IMR-90 (cell line): ENCODE measurements around the gene SIX5. TPM values are rescaled to one million over a fixed set of nuclear protein-coding genes. Genes with fewer than 3 reads are reported as not detected.

Source experiments
- ATAC-seq: fragments of 200-7000 bp; cut with Tn5 transposase; 2 replicates; pipeline ENCODE4 v1.9.1; 2020; ENCODE audit warnings: low read depth, mild to moderate bottlenecking, moderate library complexity
- BruUV-seq: library from RNA; stranded (reverse); fragments of 400-500 nt; replicated peaks from 2 replicates; lab custom pipeline; 2021; lab: Mats Ljungman, UMichigan
- CTCF ChIA-PET: fragments of 300-600 bp; formaldehyde crosslinking; extraction: SDS; loops from one replicate; lab custom pipeline; 2021; ENCODE audit warnings: antibody characterized with exemption; lab: Yijun Ruan, JAX
- POLR2A ChIA-PET: fragments of 300-600 bp; sonication (Branson Sonifier 250); formaldehyde crosslinking; loops from one replicate; lab custom pipeline; 2022; ENCODE audit warnings: antibody characterized with exemption; ENCODE audit not compliant: unreplicated experiment; lab: Charles Lee
- DNase-seq: peaks from one replicate; pipeline ENCODE4 v3.0.0; 2013
- H2AFZ ChIP-seq: replicated peaks from 2 replicates; pipeline ENCODE3; 2013; ENCODE audit warnings: low read length, mild to moderate bottlenecking; ENCODE audit not compliant: poor library complexity
- H2AK5ac ChIP-seq: 2 replicates; pipeline ENCODE4 v1.6.1; 2013; ENCODE audit warnings: low read depth, low read length, inconsistent platforms
- H2AK9ac ChIP-seq: replicated peaks from 2 replicates; pipeline ENCODE3; 2013; ENCODE audit warnings: mild to moderate bottlenecking, low read depth, low read length, moderate library complexity; ENCODE audit not compliant: poor library complexity
- H2BK120ac ChIP-seq: 2 replicates; pipeline ENCODE4 v1.6.1; 2013; ENCODE audit warnings: low read depth, low read length, inconsistent platforms
- H2BK15ac ChIP-seq: 3 replicates; pipeline ENCODE4 v1.6.1; 2013; ENCODE audit warnings: low read depth, low read length, inconsistent platforms
- H2BK20ac ChIP-seq: 2 replicates; pipeline ENCODE4 v1.6.1; 2013; ENCODE audit warnings: low read depth, mild to moderate bottlenecking, inconsistent platforms, low read length, moderate library complexity
- H2BK5ac ChIP-seq: 2 replicates; pipeline ENCODE4 v1.6.1; 2013; ENCODE audit warnings: mild to moderate bottlenecking, low read depth, low read length, inconsistent platforms; ENCODE audit not compliant: poor library complexity, severe bottlenecking
- H3K14ac ChIP-seq: replicated peaks from 2 replicates; pipeline ENCODE4 v1.6.1; 2013; ENCODE audit warnings: low read depth, low read length, inconsistent platforms
- H3K18ac ChIP-seq: 2 replicates; pipeline ENCODE4 v1.6.1; 2013; ENCODE audit warnings: low read depth, low read length, control low read depth
- H3K23ac ChIP-seq: 2 replicates; pipeline ENCODE4 v1.6.1; 2013; ENCODE audit warnings: low read depth, low read length, inconsistent platforms
- H3K27ac ChIP-seq: 2 replicates; pipeline ENCODE4 v1.5.1; 2013; ENCODE audit warnings: mild to moderate bottlenecking, control low read depth, low read length; ENCODE audit not compliant: insufficient read depth
- H3K27me3 ChIP-seq: 2 replicates; pipeline ENCODE4 v1.6.1; 2013; ENCODE audit warnings: low read length; ENCODE audit not compliant: control insufficient read depth, insufficient read depth
- H3K36me3 ChIP-seq: 2 replicates; pipeline ENCODE4 v1.6.1; 2013; ENCODE audit warnings: low read length, mixed read lengths; ENCODE audit not compliant: control insufficient read depth, insufficient read depth
- H3K4ac ChIP-seq: 2 replicates; pipeline ENCODE4 v1.6.1; 2013; ENCODE audit warnings: low read depth, low read length, inconsistent platforms
- H3K4me1 ChIP-seq: 2 replicates; pipeline ENCODE4 v1.6.1; 2013; ENCODE audit warnings: low read length, mixed read lengths; ENCODE audit not compliant: control insufficient read depth, insufficient read depth
- H3K4me2 ChIP-seq: 2 replicates; pipeline ENCODE4 v1.6.1; 2013; ENCODE audit warnings: low read depth, mild to moderate bottlenecking, control low read depth, low read length, moderate library complexity
- H3K4me3 ChIP-seq: 2 replicates; pipeline ENCODE4 v1.5.1; 2013; ENCODE audit warnings: low read depth, mild to moderate bottlenecking, control low read depth, low read length, moderate library complexity; ENCODE audit not compliant: insufficient read depth
- H3K56ac ChIP-seq: 2 replicates; pipeline ENCODE4 v1.6.1; 2013; ENCODE audit warnings: low read length, inconsistent platforms; ENCODE audit not compliant: insufficient read depth; ENCODE audit errors: extremely low read depth
- H3K79me1 ChIP-seq, 2 experiments: 2 replicates each; pipeline ENCODE4 v1.6.1; 2013; ENCODE audit warnings: low read length in 2 of 2, inconsistent platforms in 1 of 2, low read depth in 1 of 2
- H3K9ac ChIP-seq: 2 replicates; pipeline ENCODE4 v1.6.1; 2013; ENCODE audit warnings: low read depth, low read length, control low read depth
- H3K9me1 ChIP-seq: 2 replicates; pipeline ENCODE4 v1.6.1; 2013; ENCODE audit warnings: low read length, inconsistent platforms; ENCODE audit not compliant: insufficient read depth
- H3K9me3 ChIP-seq: 2 replicates; pipeline ENCODE4 v1.6.1; 2013; ENCODE audit warnings: low read length; ENCODE audit not compliant: control insufficient read depth, insufficient read depth
- H4K20me1 ChIP-seq: 2 replicates; pipeline ENCODE4 v1.6.1; 2013; ENCODE audit warnings: low read length, inconsistent platforms; ENCODE audit not compliant: insufficient read depth
- H4K5ac ChIP-seq: 2 replicates; pipeline ENCODE4 v1.6.1; 2013; ENCODE audit warnings: mild to moderate bottlenecking, low read depth, low read length, control low read depth
- H4K8ac ChIP-seq, 2 experiments: 2 replicates each; pipeline ENCODE4 v1.6.1; 2013; ENCODE audit warnings: low read depth in 2 of 2, low read length in 2 of 2, control low read depth in 1 of 2, inconsistent platforms in 1 of 2
- H4K91ac ChIP-seq: 2 replicates; pipeline ENCODE4 v1.6.1; 2013; ENCODE audit warnings: low read depth, low read length, inconsistent platforms; ENCODE audit not compliant: insufficient read depth
- BHLHE40 ChIP-seq: fragments of 150-350 bp; IDR thresholded peaks from 2 replicates; pipeline ENCODE4 v1.6.1; 2016; ENCODE audit warnings: mild to moderate bottlenecking, low read depth, low read length
- CEBPB ChIP-seq: IDR thresholded peaks from 2 replicates; pipeline ENCODE4 v1.6.1; 2012; ENCODE audit warnings: low read depth, low read length, improper control_type of control experiment
- CHD1 ChIP-seq: IDR thresholded peaks from 2 replicates; pipeline ENCODE4 v1.6.1; 2012; ENCODE audit warnings: low read depth, low read length, improper control_type of control experiment
- CTCF ChIP-seq: conservative IDR thresholded peaks from 2 replicates; pipeline ENCODE4 v1.5.1; 2012; ENCODE audit warnings: mild to moderate bottlenecking, low read depth, low read length, improper control_type of control experiment
- ELK1 ChIP-seq: fragments of 150-350 bp; IDR thresholded peaks from 2 replicates; pipeline ENCODE4 v1.6.1; 2016; ENCODE audit warnings: low read depth, mild to moderate bottlenecking, low read length, moderate library complexity, borderline replicate concordance
- FOS ChIP-seq: fragments of 150-350 bp; IDR thresholded peaks from 2 replicates; pipeline ENCODE4 v1.6.1; 2016; ENCODE audit warnings: low read depth, low read length
- MAFK ChIP-seq: IDR thresholded peaks from 2 replicates; pipeline ENCODE4 v1.6.1; 2012; ENCODE audit warnings: low read depth, low read length, improper control_type of control experiment
- MAZ ChIP-seq: IDR thresholded peaks from 2 replicates; pipeline ENCODE4 v1.6.1; 2012; ENCODE audit warnings: low read depth, mild to moderate bottlenecking, low read length, improper control_type of control experiment, moderate library complexity, borderline replicate concordance
- MXI1 ChIP-seq: IDR thresholded peaks from 2 replicates; pipeline ENCODE4 v1.6.1; 2012; ENCODE audit warnings: low read depth, mild to moderate bottlenecking, low read length, moderate library complexity, borderline replicate concordance
- NFE2L2 ChIP-seq: fragments of 150-350 bp; IDR thresholded peaks from 2 replicates; pipeline ENCODE4 v1.6.1; 2016; ENCODE audit warnings: low read depth, mild to moderate bottlenecking, low read length
- POLR2A ChIP-seq: IDR thresholded peaks from 2 replicates; pipeline ENCODE4 v1.6.1; 2012; ENCODE audit warnings: mild to moderate bottlenecking, low read depth, low read length
- RAD21 ChIP-seq: IDR thresholded peaks from 2 replicates; pipeline ENCODE4 v1.6.1; 2012; ENCODE audit warnings: low read length, improper control_type of control experiment
- RCOR1 ChIP-seq: IDR thresholded peaks from 2 replicates; pipeline ENCODE4 v1.6.1; 2012; ENCODE audit warnings: mild to moderate bottlenecking, low read length, improper control_type of control experiment; ENCODE audit not compliant: insufficient replicate concordance
- RFX5 ChIP-seq: IDR thresholded peaks from 2 replicates; pipeline ENCODE4 v1.8.0; 2012; ENCODE audit warnings: low read depth, mild to moderate bottlenecking, low read length, moderate library complexity
- SMC3 ChIP-seq: fragments of 150-350 bp; IDR thresholded peaks from 2 replicates; pipeline ENCODE4 v1.6.1; 2016; ENCODE audit warnings: low read depth, mild to moderate bottlenecking, antibody characterized with exemption, low read length, moderate library complexity
- USF2 ChIP-seq: fragments of 150-350 bp; IDR thresholded peaks from 2 replicates; pipeline ENCODE4 v1.6.1; 2017; ENCODE audit warnings: mild to moderate bottlenecking, antibody characterized with exemption, low read length, low read depth
- WGBS, 2 experiments: methylation state at CpG; one replicate each; pipeline versions ENCODE4 v1.1.5 to v1.1.7; 2013; ENCODE audit warnings: missing lambda C conversion rate in 2 of 2; ENCODE audit not compliant: insufficient read length in 1 of 2; ENCODE audit errors: extremely low coverage in 2 of 2; 5-methylcytosine and 5-hydroxymethylcytosine counted together
- dilution Hi-C: fragments of 300-500 bp; cut with HindIII; formaldehyde crosslinking; loops from one replicate; pipeline ENCODE4 v1.14.3; 2018; ENCODE audit warnings: low sequenced_read_pairs; ENCODE audit not compliant: unreplicated experiment
- in situ Hi-C: fragments of 300-500 bp; cut with MboI; formaldehyde crosslinking; loops from 3 replicates; pipeline ENCODE4 v1.14.3; 2019; ENCODE audit warnings: low sequenced_read_pairs, inconsistent platforms, mixed read lengths
- intact Hi-C: fragments of 100-400 bp; cut with micrococcal nuclease; formaldehyde crosslinking; loops from 2 replicates; pipeline ENCODE4 v1.10.0; 2022
- polyA plus RNA-seq, 3 experiments: library from polyadenylated mRNA; depleted of rRNA; stranded (reverse); fragments of >200 nt; gene quantifications; 2 replicates each; pipeline ENCODE4 v1.2.3, GENCODE V29; 2012; ENCODE audit warnings: low replicate concordance in 1 of 3
- total RNA-seq: library from RNA; depleted of rRNA; stranded (reverse); fragments of >200 nt; gene quantifications from 2 replicates; pipeline ENCODE4 v1.2.3, GENCODE V29; 2012

Gene SIX5
- total and polyA plus RNA-seq, 2 of the 4 experiments (the other 2 are of a cell fraction): 0.90 to 15.5 TPM

GRCh38 chr19:45715139-45715538, 53.9 kb downstream of the SIX5 start:
- ATAC-seq: no peak
- Histone ChIP-seq H4K20me1 (no peaks in the 10 kb centered on the region), H3K27ac (no peak overlapping the region), H2AFZ (no peak overlapping the region), H2BK15ac (no peak overlapping the region), H3K36me3 (peaks cover 19% of the 10 kb centered on the region), H3K27me3 (no peaks in the 10 kb centered on the region), H3K18ac (no peak overlapping the region), H3K9ac (no peak overlapping the region), H4K8ac (no peak overlapping the region), H2BK5ac (no peak overlapping the region), H3K4me1 (peaks cover 7% of the 10 kb centered on the region), H3K9me3 (no peaks in the 10 kb centered on the region), H4K5ac (no peak overlapping the region), H2BK20ac (no peak overlapping the region), H3K23ac (no peak overlapping the region), H3K4me3 (no peak overlapping the region), H2BK120ac (no peak overlapping the region), H3K79me1 (peaks cover 32 to 84% of the 10 kb centered on the region in 2 experiments), H3K14ac (no peak overlapping the region), H3K56ac (no peak overlapping the region), H3K4me2 (no peak overlapping the region), H4K91ac (no peak overlapping the region), H3K4ac (no peak overlapping the region; the same call in 1 of the 2 replicates), H2AK9ac (no peak overlapping the region), H2AK5ac (no peak overlapping the region), H3K9me1 (no peaks in the 10 kb centered on the region)
- DNase-seq: no peak
- in situ Hi-C loops (no loop called here), intact Hi-C loops (no loop called here), dilution Hi-C loops (no loop called here)
- ChIA-PET POLR2A (interaction anchor here (0.7 kb wide), 1 partner anchor 38 kb away, joined by 3 read pairs; no protein-coding TSS in a partner anchor), CTCF (no interaction called here)
- TF ChIP-seq NFE2L2: no peak
- TF ChIP-seq BHLHE40: no peak
- TF ChIP-seq MAZ: no peak
- TF ChIP-seq CEBPB: no peak
- TF ChIP-seq POLR2A: no peak
- no peak for TF ChIP-seq FOS
- TF ChIP-seq RCOR1: no peak
- no peak for TF ChIP-seq MXI1
- TF ChIP-seq ELK1: no peak
- TF ChIP-seq RAD21: no peak
- TF ChIP-seq USF2: no peak
- no peak for TF ChIP-seq SMC3
- no peak for TF ChIP-seq RFX5
- no peak for TF ChIP-seq CHD1
- TF ChIP-seq CTCF: no peak
- no peak for TF ChIP-seq MAFK
- no CpG with 5 or more reads among the region's 3 CpGs for WGBS, 2 experiments
- BruUV-seq: no TSS peak
